Central memory CD4-positive, alpha-beta T cell (primary cell): ENCODE measurements around the gene RBAK.
"Not testable (repeated sequence)": the region's sequence is repeated elsewhere in the genome, so short reads cannot be mapped to it uniquely, and the experiment has no call there.

ENCODE experiments used
- DNase-seq: peaks from one replicate; pipeline ENCODE4 v3.0.0; 2022
- total RNA-seq, 3 experiments: gene quantifications; one replicate each; lab custom pipeline; 2026; lab: John Stamatoyannopoulos, UW

Gene RBAK
- 39.0 to 59.4 (median 42.6) reads per million in 3 experiments for total RNA-seq

DNA sequence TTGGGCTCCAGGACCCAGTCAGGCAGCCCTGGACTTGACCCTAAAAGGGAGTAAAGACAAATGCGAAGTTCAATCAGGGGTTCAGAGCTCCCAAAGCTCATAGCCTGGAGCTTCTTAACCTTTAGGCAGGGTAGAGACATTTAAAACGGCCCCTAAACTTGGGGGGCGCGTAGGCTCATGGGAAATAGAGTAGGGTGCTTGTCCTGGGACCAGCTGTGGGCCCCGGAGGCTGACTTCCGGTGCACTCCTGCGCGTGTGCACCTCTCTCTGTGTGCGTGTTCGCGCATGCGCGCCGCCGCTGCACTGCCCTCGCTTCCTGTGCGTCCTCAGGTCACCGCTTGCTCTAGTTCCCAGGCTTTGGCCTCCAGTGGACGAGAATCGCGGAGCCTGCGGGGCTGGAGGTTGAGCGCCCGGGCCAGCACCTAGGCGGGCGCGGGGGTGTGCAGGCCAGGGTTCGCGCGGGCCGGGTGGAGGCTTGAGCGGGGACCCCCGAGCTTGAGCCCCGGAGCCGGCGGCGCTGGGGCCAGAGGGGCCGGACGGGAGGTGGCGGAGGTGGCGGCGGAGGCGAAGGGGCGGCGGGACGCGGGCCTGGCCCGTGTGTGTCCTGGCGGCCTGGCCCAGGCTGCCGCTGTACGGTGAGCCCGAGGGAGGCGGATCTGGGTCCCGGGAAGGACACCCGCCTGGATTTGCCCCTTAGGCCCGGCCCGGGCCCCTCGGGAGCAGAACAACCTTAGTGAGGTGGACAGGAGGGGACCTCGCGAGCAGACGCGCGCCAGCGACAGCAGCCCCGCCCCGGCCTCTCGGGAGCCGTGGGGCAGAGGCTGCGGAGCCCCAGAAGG is at the start of gene RBAK:
RBAK (plus strand) TSS at position 303 of the 839 bp plus-strand sequence. CDS start 2,217 bp downstream, outside the sequence.
- DNase-seq, result peak; percentile 87

DNA sequence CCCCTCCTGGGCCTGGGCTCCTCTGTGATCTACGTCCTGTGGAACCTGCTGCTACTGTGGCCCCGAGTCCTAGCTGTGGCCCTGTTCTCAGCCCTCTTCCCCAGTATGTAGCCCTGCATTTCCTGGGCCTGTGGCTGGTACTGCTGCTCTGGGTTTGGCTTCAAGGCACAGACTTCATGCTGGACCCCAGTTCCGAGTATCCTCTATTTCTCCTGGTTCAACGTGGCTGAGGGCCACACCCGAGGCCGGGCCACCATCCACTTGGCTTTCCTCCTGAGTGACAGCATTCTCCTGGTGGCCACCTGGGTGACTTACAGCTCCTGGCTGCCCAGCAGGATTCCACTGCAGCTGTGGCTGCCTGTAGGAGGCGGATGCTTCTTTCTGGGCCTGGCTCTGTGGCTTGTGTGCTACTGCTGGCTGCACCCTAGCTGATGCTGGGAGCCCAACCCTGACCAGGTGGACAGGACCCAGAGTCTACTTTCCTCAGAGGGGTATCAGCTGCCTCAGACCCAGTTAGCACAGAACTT is 48.9 kb upstream of the RBAK start:
- DNase-seq, result no peak

DNA sequence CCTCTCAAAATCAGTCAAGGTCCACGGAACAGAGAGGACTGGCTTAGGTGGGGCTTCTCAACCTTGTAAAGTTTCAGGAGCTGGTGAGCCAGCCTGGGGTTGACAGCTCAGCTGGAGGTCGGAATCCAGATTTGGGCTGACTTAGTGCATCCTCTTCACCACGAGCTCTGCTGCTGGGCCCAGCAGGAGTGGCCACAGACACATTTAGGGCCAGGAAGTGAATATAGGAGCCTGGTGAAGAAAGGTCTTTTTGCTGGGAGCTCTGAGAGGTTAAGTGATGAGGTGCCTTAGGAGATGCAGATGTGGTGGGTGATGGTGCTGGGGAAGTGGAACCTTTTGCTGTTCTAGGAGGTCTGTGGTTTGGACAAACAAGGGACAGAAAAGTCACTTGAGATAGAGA is 47.4 kb upstream of the RBAK start:
- no peak for DNase-seq

DNA sequence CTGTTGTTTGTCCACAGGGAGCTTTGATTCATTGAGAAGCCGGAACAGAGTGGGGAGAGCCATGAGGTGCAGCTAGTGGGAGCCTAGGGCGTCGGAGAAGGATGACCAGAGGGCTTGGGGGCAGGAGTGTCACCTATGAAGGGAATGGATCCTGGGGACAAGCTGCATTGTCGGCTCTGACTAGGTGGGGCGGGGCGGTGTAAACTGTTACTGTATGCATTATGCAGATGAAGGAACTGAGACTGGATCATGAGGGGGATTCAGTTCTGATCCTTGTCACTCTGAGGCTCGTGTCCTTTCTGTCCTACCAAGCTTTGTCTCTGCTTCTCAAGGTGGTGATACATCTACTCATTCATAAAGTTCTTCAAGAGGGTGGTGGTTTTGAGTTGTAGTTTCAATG is 46.8 kb upstream of the RBAK start:
- no peak for DNase-seq

DNA sequence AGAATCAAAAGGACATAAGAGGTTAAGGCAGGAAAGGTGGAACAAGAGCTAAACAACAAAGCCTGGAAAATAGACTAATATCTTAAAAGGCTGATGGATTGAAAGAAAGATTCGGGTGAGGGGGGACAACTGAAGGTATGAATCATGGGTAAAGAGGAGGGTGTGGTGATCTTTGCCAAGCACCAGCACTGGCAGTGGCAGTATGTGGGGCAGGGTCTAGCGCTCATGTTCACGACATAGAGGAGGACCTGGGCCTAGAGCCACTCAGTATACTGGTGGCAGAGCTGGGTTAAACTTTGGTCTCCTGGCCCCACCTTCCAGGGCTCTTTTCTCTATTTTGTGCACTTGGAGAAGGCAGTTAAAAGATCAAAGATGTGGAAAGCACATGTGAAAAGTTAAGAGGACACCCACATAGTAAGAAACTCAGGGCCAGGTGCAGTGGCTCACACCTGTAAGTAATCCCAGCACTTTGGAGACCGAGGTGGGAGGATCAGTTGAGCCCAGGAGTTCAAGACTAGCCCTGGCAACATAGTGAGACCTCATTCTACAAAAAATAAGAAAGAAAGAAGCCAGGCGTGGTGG is 46.2 kb upstream of the RBAK start:
- no peak for DNase-seq

DNA sequence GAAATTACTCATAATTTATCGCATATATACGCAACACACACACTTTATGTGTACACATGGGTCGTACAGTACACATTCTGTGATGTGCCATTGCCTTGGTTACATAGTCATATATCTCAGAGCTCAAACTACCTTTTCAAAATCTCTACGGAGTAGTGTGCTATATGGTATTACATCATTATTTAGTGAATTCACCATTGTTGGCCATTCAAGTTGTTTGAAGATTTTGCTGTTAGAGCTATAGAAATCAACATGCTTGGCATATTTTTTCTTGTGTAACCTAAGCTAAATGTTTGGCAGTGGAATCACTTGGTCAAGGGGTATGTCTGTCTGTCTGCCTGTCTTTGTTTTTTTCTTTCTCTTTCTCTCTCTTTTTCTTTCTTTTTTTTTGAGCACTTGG is 44.7 kb upstream of the RBAK start:
- no peak for DNase-seq

DNA sequence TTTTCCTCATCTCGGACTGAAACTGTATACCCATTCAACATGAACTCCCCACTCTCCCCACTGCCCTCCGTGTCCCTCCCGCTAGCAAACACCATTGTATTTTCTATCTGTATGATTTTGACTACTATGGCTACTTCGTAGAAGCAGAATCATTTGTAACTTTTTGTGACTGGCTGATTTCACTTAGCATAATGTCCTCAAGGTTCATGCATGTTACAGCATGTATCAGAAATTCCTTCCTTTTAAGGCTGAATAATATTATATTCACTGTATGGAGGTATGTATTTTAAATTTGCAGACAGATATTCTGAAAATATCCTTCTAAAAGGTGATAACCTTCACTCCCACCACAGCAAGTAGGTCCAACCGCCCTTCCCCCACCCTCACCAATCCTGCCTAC is 43.7 kb upstream of the RBAK start:
- DNase-seq, result no peak

DNA sequence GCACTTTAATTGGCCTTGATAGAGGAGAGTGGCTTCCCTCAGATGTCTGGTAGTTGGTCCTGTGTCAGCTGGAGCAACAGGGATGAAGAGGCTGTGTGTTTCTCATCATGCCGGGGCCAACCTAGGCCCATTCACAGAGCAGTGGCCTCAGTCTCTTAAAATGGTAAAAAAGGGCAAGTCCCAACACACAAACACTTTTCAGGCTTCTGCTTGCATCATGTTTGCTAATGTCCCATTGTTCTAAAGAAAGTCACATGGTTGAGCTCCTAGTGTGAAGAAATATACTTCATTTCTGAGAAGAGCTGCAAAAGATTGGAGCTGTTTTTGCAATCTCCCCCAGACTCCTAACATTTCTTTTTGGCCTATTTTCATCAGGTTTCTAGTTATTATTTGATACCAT is 40.6 kb upstream of the RBAK start:
- DNase-seq, result no peak

DNA sequence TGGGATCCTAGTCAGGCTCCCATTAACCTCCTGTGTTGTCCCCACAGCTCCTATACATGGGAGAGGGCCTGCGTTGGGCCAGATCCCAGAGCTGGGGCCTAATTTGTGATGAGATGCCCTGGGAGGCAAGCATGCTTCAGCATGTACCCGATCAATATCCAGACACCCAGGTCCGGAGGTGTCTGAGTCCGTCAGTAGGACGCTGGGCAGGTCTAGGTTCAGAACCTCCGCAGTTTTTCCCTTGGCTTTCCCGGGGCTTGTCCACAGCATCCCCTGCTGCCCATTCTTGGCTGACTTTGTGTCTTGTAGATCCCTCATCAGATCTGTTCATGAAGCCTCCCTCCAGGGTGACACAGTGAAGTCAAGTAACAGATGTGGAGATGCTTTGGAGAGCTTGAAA is 32.7 kb upstream of the RBAK start:
- DNase-seq, result no peak

DNA sequence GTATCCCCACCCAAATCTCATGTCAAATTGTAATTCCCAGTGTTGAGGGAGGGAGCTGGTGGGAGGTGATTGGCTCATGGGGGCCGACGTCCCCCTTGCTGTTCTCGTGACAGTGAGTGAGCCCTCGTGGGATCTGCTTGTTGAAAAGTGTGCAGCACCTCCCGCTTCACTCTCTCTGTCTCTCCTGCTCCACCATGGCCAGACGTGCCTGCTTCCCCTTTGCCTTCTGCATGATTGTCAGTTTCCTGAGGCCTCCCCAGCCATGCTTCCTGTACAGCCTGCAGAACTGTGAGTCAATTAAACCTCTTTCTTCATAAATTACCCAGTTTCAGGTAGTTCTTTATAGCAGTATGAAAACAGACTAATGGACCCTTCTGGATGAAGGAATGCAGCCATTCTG is 29.7 kb upstream of the RBAK start:
- DNase-seq, result not testable (repeated sequence)

DNA sequence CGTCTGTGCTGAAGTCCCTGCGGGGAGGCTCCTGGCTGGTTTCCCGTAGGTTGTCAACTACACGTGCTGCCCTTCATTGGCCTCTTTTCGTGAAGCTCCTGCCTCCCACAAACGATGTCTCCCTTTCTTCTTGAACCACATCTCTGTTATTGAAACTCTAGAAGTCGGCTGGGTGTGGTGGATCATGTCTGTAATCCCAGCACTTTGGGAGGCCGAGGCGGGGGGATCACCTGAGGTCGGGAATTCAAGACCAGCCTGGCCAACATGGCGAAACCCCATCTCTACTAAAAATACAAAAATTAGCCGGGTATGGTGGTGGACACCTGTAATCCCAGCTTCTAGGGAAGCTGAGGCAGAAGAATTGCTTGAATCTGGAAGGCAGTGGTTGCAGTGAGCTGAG is 28.0 kb upstream of the RBAK start:
- not testable (repeated sequence) for DNase-seq

DNA sequence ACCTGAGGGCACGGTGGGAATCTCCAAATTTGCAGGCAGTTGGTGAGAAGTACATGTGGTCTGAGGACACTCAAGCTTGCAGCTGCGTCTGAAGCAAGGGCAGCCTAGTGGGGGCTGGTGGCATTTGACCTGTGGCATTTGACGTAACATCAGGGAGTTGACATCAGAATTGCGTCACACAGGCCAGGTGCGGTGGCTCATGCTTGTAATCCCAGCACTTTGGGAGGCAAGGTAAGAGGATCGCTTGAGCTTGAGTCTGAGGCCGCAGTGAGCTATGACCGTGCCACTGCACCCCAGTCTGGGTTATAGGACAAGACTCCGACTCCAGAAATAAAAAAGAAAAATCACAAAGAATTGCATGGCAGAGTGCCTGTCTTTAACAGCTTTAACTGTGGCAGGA is 25.6 kb upstream of the RBAK start:
- no peak for DNase-seq

DNA sequence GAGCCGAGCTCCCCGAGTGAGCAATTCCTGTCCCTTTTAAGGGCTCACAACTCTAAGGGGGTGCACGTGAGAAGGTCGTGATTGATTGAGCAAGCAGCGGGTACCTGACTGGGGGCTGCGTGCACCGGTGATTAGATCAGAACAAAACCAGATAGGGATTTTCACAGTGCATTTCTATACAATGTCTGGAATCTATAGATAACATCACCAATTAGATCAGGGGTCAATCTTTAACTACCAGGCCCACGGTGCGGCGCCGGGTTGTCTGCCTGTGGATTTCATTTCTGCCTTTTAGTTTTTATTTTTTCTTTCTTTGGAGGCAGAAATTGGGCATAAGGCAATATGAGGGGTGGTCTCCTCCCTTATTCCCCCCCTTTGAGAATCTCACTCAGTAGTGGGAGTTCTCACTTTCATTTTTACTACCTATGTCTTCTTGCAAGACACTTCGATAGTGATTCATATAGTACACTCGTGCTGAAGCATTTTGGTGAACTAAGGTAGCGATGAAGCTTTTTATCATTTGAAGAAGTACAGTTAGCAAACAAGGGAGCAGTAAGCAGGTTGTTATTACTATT is 24.6 kb upstream of the RBAK start:
- DNase-seq, result not testable (repeated sequence)

DNA sequence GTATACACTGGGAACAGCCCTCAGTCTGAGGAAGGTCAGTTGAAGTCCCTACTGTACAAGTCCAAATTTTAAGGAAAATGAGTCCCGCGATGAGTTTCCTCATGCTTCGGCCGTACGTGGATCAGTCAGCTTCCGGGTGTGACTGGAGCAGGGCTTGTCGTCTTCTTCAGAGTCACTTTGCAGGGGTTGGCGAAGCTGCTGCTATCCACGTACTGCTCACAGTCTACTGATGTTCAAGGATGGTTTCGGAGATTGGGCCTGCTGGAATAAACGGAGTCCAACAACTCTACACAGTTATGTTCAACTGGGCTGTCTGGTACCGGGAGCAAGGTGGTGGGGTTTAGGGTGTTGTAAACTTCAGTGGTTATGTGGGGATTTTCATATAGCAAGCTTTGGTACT is 22.0 kb upstream of the RBAK start:
- DNase-seq, result not testable (repeated sequence)

DNA sequence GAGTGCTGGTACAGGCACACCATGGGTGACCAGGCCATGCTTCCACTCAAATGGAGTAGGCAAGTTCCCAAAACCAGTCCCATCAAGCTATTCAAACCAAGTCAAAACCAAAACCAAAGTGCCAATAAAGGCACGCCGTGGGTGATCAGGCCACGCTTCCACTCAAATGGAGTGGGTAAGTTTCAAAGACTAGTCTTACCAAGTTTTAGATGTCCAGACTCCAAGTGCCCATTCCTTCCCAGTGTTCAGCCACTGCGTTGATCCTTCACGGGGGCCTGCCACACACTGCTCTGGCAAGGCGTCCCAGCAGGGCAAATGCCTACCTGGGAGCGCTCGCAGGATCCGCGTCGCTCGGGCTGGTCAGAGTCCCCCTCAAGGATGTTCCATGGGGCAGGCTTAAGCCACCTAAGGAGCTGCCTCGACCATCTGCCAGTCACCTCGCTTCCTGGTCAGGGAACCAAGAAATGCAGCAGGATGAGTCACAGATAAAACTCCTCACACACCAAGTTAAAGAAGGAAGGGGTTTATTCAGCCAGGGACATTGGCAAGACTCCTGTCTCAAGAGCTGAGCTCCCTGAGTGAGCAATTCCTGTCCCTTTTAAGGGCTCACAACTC is 17.8 kb upstream of the RBAK start:
- DNase-seq, result not testable (repeated sequence)

DNA sequence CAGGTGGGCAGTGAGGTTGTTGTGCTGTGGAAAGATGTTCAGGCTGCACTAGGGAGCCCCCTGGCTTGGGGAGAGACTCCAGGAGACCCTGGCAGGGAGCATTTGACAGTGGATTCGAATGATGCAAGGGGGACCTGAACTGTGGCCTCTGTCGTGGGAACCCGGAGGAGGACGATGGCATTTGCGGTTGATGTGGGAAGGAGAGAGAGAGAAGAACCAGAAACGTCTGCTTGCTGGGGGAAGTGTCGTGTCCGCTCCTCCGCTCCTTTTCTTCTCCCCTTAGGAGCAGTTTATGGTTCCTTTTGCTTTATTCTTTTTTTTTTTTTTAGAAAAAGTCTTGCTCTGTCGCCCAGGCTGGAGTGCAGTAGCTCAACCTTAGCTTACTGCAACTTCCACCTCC is 12.5 kb upstream of the RBAK start:
- not testable (repeated sequence) for DNase-seq

DNA sequence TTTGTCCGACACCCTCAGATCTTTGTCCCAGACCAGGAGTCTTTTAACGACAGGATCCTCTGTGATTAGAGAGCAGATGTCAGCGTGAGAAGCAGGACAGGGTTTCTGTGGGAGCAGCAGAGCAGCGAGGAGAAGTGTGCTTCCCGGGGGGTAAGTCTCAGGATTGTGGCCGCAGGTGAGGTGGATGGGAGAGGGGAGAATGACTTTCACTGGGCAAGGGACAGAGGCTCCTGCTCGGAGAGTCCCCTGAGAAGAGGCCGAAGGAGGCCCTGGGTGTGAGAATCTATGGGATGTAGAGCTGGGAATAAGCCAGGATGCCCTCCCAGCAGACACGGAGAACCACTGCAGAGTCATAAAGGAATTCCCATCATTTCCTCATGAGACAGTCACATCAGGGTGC is 10.4 kb upstream of the RBAK start:
- no peak for DNase-seq

DNA sequence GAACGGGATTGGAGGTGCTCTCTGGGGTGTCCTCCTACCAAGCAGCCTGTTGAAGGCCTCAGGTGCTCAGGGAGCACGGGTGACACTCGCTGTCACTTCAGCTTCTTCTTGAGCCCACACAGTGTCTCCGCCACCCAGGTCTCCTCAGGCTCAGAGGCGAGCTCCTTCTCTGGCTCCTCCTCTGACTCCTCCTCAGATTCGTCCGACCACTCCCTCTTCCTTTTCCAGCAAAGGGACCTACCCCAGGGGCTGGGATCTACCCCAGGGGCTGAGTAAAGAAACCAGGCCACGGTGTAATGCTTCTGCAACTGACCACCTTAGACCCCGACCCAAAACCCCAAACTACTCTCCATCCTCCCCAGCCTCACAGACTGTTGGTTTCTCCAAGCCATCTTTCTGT is 9.2 kb upstream of the RBAK start:
- no peak for DNase-seq

DNA sequence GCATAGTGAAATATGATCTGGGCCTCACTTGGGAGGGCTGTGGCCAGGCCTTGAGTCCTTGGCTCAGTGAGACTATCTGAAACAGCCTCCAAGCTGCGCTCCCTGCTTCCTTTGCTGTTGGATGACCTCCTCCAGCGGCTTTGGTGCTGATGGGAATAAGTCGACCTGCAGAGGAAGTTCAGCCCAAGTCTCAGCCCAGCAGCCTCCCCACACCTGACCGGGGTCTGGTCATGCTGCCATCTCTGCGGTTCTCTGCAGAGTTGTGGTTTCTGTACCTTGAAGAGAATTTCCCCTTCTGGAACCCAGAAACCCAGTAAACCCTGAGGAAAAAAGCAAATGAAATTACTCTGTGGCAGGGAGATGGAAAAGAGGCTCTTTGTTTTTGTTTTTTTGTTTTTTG is 4.6 kb upstream of the RBAK start:
- DNase-seq, result peak; percentile 2

DNA sequence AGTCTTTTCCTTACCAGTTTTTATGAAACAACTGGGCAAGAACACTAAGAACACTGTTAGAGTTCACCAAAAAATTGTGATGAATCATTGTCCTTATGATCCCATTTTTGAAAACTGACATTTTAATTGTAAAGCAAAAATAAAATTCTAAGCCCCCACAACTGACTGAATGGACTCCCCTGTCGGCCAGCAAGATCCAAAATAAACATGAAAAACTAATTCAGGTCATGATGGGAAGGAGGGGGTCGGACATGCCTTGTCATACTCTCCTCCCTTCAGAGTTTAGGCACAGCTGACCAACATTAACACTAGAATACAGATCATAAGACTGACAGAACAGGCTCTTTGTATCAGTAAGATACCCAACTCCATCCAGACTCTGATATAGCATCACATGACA is 2.0 kb upstream of the RBAK start:
- DNase-seq, result no peak

DNA sequence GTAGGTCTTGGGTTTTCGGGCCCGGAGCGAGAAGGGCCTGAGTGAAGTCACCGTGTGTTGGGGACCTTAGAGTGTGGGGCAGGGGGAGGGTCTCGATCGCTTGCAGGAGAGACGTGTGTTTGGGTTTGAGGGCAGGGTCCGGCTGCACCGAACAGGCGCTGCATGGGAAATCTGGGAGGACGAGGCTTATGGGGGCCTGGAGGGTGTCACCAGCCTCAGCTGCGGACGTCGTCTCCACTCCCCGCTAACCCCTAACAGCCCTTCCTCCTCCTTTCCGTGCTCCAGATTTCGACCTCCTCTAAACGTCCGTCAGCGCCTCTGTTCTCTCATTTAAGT is 705 bp downstream of the RBAK start:
- DNase-seq, result not testable (repeated sequence)

DNA sequence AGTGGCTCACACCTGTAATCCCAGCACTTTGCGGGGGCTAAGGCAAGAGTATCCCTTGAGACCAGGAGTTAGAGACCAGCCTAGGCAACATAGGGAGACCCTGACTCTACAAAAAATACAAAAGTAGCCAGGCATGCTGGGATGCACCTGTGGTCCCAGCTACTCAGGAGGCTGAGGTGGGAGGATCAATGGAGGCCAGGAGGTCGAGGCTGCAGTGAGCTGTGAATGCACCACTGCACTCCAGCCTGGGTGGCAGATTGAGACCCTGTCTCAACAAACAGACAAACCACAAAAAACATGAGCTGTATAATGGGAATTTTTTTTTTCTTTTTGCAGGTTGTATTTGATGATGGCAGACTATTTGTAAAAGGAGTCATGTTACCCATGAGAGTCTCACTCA is 1.5 kb downstream of the RBAK start:
- DNase-seq, result not testable (repeated sequence)

DNA sequence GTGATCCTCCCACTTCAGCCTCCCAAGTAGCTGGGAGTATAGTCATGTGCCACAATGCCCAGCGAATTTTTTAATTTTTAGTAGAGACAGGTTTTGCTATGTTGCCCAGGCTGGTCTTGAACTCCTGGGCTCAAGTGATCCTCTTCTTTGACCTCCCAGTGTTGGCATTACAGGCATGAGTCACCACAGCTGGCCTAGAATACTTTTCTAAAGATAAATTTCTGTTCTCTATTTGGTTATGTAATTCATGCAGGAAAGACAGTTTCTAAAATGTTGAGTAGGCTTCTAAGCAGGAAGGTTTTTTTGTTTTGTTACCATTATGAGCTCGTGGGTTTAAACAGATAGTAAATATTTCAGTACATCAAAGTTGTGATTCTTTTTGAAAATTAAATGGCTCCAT is 5.0 kb downstream of the RBAK start:
- no peak for DNase-seq

DNA sequence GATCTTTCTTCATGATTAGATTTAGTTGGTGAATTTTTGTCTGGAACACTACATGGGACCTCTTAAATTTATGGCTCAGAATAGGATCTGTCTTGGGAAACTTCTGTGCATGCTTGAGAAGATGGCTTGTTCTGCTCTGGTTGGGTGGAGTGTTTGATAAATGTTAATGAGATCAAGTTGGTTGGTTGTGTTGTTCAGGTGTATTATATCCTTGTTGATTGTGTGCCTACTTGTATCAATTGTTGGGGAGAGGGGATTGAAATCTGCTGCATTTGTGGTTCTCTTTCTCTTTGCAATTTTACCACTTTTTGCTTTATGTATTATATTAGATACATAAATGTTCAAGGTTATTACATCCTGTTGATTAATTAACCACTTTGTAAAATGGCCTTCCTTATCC is 6.1 kb downstream of the RBAK start:
- not testable (repeated sequence) for DNase-seq
